ENCODE data around the gene GDI2. TPM values are rescaled to one million over a fixed set of nuclear protein-coding genes. Genes with fewer than 3 reads are reported as not detected.

Gene GDI2
- total RNA-seq, 1 donor from 2014 or later = 254 TPM

- no peaks in the 10 kb centered on the region for H3K36me3 Mint-ChIP-seq (ENCODE audit: low read depth)
- peak overlapping the region; percentile 93 for H3K27ac Mint-ChIP-seq (ENCODE audit: unreplicated experiment)
- H3K9me3 Mint-ChIP-seq (ENCODE audit: low read depth) = no peaks in the 10 kb centered on the region
- no peak for DNase-seq (ENCODE audit: low spot score)
- H3K27me3 Mint-ChIP-seq (ENCODE audit: low read depth) = no peaks in the 10 kb centered on the region
- no peak for TF ChIP-seq CTCF (IDR thresholded peaks at IDR 0.05)
- H3K4me1 Mint-ChIP-seq (ENCODE audit: low read depth) = peaks cover 34% of the 10 kb centered on the region
- peak overlapping the region; percentile 90 for H3K4me3 Mint-ChIP-seq (ENCODE audit: unreplicated experiment)
Observed at GRCh38 chr10:5814110-5815107, 1.2 kb upstream of the GDI2 start.

- Mint-ChIP-seq H3K4me3 (ENCODE audit: unreplicated experiment) (peak overlapping the region; percentile 90), H3K4me1 (ENCODE audit: low read depth) (peaks cover 44% of the 10 kb centered on the region), H3K27ac (ENCODE audit: unreplicated experiment) (peak overlapping the region; percentile 95), H3K36me3 (ENCODE audit: low read depth) (no peaks in the 10 kb centered on the region), H3K27me3 (ENCODE audit: low read depth) (no peaks in the 10 kb centered on the region), H3K9me3 (ENCODE audit: low read depth) (no peaks in the 10 kb centered on the region)
- peak; percentile 26 for TF ChIP-seq CTCF (IDR thresholded peaks at IDR 0.05)
- no peak for DNase-seq (ENCODE audit: low spot score)
Observed at GRCh38 chr10:5813091-5813340, 218 bp downstream of the GDI2 start.

GRCh38 chr10:5812283-5813090 is 747 bp downstream of the GDI2 start:
- DNase-seq (ENCODE audit: low spot score) = no peak
- no peaks in the 10 kb centered on the region for H3K9me3 Mint-ChIP-seq (ENCODE audit: low read depth)

GRCh38 chr10:5811387-5811821 is 1.8 kb downstream of the GDI2 start:
- Mint-ChIP-seq H3K27ac (ENCODE audit: unreplicated experiment) (peak overlapping the region; percentile 81), H3K27me3 (ENCODE audit: low read depth) (no peaks in the 10 kb centered on the region), H3K36me3 (ENCODE audit: low read depth) (no peaks in the 10 kb centered on the region), H3K4me3 (ENCODE audit: unreplicated experiment) (peak overlapping the region; percentile 90), H3K9me3 (ENCODE audit: low read depth) (no peaks in the 10 kb centered on the region), H3K4me1 (ENCODE audit: low read depth) (peaks cover 58% of the 10 kb centered on the region)
- DNase-seq (ENCODE audit: low spot score) = no peak
- no peak for TF ChIP-seq CTCF (IDR thresholded peaks at IDR 0.05)

More at GRCh38 chr10:5812283-5813090, 747 bp downstream of the GDI2 start:
- Mint-ChIP-seq H3K36me3 (ENCODE audit: low read depth) (no peaks in the 10 kb centered on the region), H3K27me3 (ENCODE audit: low read depth) (no peaks in the 10 kb centered on the region), H3K4me1 (ENCODE audit: low read depth) (peaks cover 47% of the 10 kb centered on the region), H3K4me3 (ENCODE audit: unreplicated experiment) (peak overlapping the region; percentile 90), H3K27ac (ENCODE audit: unreplicated experiment) (peak overlapping the region; percentile 81)
- TF ChIP-seq CTCF (IDR thresholded peaks at IDR 0.05) = peak; percentile 16

GRCh38 chr10:5810225-5810624 is 3.0 kb downstream of the GDI2 start:
- TF ChIP-seq CTCF (IDR thresholded peaks at IDR 0.05) = no peak
- peak overlapping the region; percentile 78 for H3K27ac Mint-ChIP-seq (ENCODE audit: unreplicated experiment)

More at GRCh38 chr10:5810225-5810624, 3.0 kb downstream of the GDI2 start:
- Mint-ChIP-seq H3K36me3 (ENCODE audit: low read depth) (peaks cover 2% of the 10 kb centered on the region), H3K9me3 (ENCODE audit: low read depth) (no peaks in the 10 kb centered on the region), H3K27me3 (ENCODE audit: low read depth) (no peaks in the 10 kb centered on the region), H3K4me1 (ENCODE audit: low read depth) (peaks cover 66% of the 10 kb centered on the region), H3K4me3 (ENCODE audit: unreplicated experiment) (peak overlapping the region; percentile 90)
- no peak for DNase-seq (ENCODE audit: low spot score)
